PC-3 (cell line): ENCODE results near the gene PCDH8. TPM values are rescaled to one million over a fixed set of nuclear protein-coding genes. Genes with fewer than 3 reads are reported as not detected.

ENCODE experiments used
- ATAC-seq: fragments of 200-7000 bp; cut with Tn5 transposase; 2 replicates; pipeline ENCODE4 v1.9.1; 2020; ENCODE audit warnings: mild to moderate bottlenecking, moderate library complexity
- BruUV-seq: library from RNA; stranded (reverse); fragments of 400-500 nt; replicated peaks from 2 replicates; lab custom pipeline; 2021; lab: Mats Ljungman, UMichigan
- CTCF ChIA-PET: fragments of 300-600 bp; sonication (Branson Sonifier 250); formaldehyde crosslinking; loops from one replicate; lab custom pipeline; 2022; ENCODE audit warnings: antibody characterized with exemption; lab: Charles Lee
- POLR2A ChIA-PET: fragments of 300-600 bp; sonication (Branson Sonifier 250); formaldehyde crosslinking; loops from one replicate; lab custom pipeline; 2022; ENCODE audit warnings: antibody characterized with exemption; ENCODE audit not compliant: unreplicated experiment; lab: Charles Lee
- DNase-seq: peaks from one replicate; pipeline ENCODE4 v3.0.0-alpha.2; 2015
- H2AFZ ChIP-seq: fragments of 300-600 bp; sonication (generic); 2 replicates; pipeline ENCODE4 v1.6.0; 2016; ENCODE audit warnings: antibody characterized with exemption, low read length
- H3F3A ChIP-seq: fragments of 300-600 bp; sonication (generic); one replicate; pipeline ENCODE4 v1.6.0; 2017; ENCODE audit warnings: antibody characterized with exemption, low read length, control low read depth, mild to moderate bottlenecking; ENCODE audit not compliant: unreplicated experiment
- H3K27ac ChIP-seq: fragments of 300-600 bp; sonication (generic); 2 replicates; pipeline ENCODE4 v1.5.1; 2016; ENCODE audit warnings: mild to moderate bottlenecking, low read length
- H3K27me3 ChIP-seq: fragments of 300-600 bp; sonication (generic); 2 replicates; pipeline ENCODE4 v1.6.1; 2016; ENCODE audit warnings: low read length, mixed read lengths
- H3K36me3 ChIP-seq: fragments of 300-600 bp; sonication (generic); 2 replicates; pipeline ENCODE4 v1.6.1; 2016; ENCODE audit warnings: low read depth, mixed run types, low read length, mixed read lengths
- H3K4me1 ChIP-seq: fragments of 300-600 bp; sonication (generic); 2 replicates; pipeline ENCODE4 v1.5.1; 2016; ENCODE audit warnings: low read length; ENCODE audit not compliant: insufficient read depth
- H3K4me2 ChIP-seq: fragments of 300-600 bp; sonication (generic); 2 replicates; pipeline ENCODE4 v1.6.0; 2016; ENCODE audit warnings: low read length
- H3K4me3 ChIP-seq: fragments of 300-600 bp; sonication (generic); 2 replicates; pipeline ENCODE4 v1.5.1; 2016; ENCODE audit warnings: mild to moderate bottlenecking, low read length, mixed read lengths
- H3K79me2 ChIP-seq: fragments of 300-600 bp; sonication (generic); 2 replicates; pipeline ENCODE4 v1.6.1; 2017; ENCODE audit warnings: low read length, mixed read lengths
- H3K9ac ChIP-seq: fragments of 300-600 bp; sonication (generic); 2 replicates; pipeline ENCODE4 v1.6.0; 2016; ENCODE audit warnings: mild to moderate bottlenecking, low read length
- H3K9me2 ChIP-seq: fragments of 300-600 bp; sonication (generic); replicated peaks from 2 replicates; pipeline ENCODE4 v1.6.1; 2016; ENCODE audit warnings: mixed run types, low read length, mixed read lengths
- H3K9me3 ChIP-seq: fragments of 300-600 bp; sonication (generic); 2 replicates; pipeline ENCODE4 v1.6.1; 2016; ENCODE audit warnings: low read length, mixed read lengths
- H4K20me1 ChIP-seq: fragments of 300-600 bp; sonication (generic); 2 replicates; pipeline ENCODE4 v1.6.1; 2016; ENCODE audit warnings: low read length, mixed read lengths
- CTCF ChIP-seq: fragments of 300-600 bp; sonication (generic); conservative IDR thresholded peaks from 2 replicates; pipeline ENCODE4 v1.5.1; 2017; ENCODE audit warnings: antibody characterized with exemption, low read depth, mild to moderate bottlenecking, low read length
- EZH2 ChIP-seq: fragments of 300-600 bp; sonication (generic); IDR thresholded peaks from one replicate; pipeline ENCODE4 v1.6.1; 2017; ENCODE audit warnings: antibody characterized with exemption, mild to moderate bottlenecking, low read length; ENCODE audit not compliant: unreplicated experiment
- EZH2phosphoT487 ChIP-seq: fragments of 300-600 bp; sonication (generic); IDR thresholded peaks from 2 replicates; pipeline ENCODE4 v1.6.1; 2018; ENCODE audit warnings: mild to moderate bottlenecking, antibody characterized with exemption, low read length, borderline replicate concordance
- intact Hi-C: fragments of 100-400 bp; cut with micrococcal nuclease; formaldehyde crosslinking; loops from 2 replicates; pipeline ENCODE4 v1.9.0; 2023
- total RNA-seq: library from RNA; depleted of rRNA; stranded (reverse); fragments of >200 nt; gene quantifications from 2 replicates; pipeline ENCODE4 v1.2.3, GENCODE V29; 2014

PCDH8 gene
- total RNA-seq, 1 experiment from 2014 or later = not detected

GRCh38 chr13:52849291-52850071 lies 1.0 kb upstream of the PCDH8 start:
- peaks cover 7% of the 10 kb centered on the region; the same call in 1 of the 2 replicates for H3K27me3 ChIP-seq
- DNase-seq (no peak), ATAC-seq (no peak)
- no peak overlapping the region for H3K27ac ChIP-seq
- intact Hi-C loops = no loop called here
- ChIA-PET POLR2A (no interaction called here), CTCF (no interaction called here)
- no peaks in the 10 kb centered on the region for H3K4me1 ChIP-seq
- H3K4me2 ChIP-seq = no peak overlapping the region
- TF ChIP-seq CTCF = no peak
- TF ChIP-seq EZH2phosphoT487 = no peak
- no peak for TF ChIP-seq EZH2
- no peaks in the 10 kb centered on the region for H3K79me2 ChIP-seq
- no TSS peak for BruUV-seq
- H3K9me2 ChIP-seq = no peaks in the 10 kb centered on the region
- no peak overlapping the region for H2AFZ ChIP-seq
- no peak overlapping the region for H3K4me3 ChIP-seq
- no peaks in the 10 kb centered on the region for H3K36me3 ChIP-seq
- no peak overlapping the region for H3K9ac ChIP-seq
- H3F3A ChIP-seq = no peaks in the 10 kb centered on the region
- no peaks in the 10 kb centered on the region for H3K9me3 ChIP-seq
- H4K20me1 ChIP-seq = no peaks in the 10 kb centered on the region

- Histone ChIP-seq H3K27ac (no peak overlapping the region), H2AFZ (no peak overlapping the region), H3K9me2 (no peaks in the 10 kb centered on the region), H3K4me3 (no peak overlapping the region), H3K4me2 (no peak overlapping the region), H4K20me1 (no peaks in the 10 kb centered on the region), H3K79me2 (no peaks in the 10 kb centered on the region), H3K9me3 (no peaks in the 10 kb centered on the region), H3F3A (no peaks in the 10 kb centered on the region), H3K4me1 (no peaks in the 10 kb centered on the region), H3K27me3 (peaks cover 7% of the 10 kb centered on the region; the same call in 1 of the 2 replicates), H3K36me3 (no peaks in the 10 kb centered on the region), H3K9ac (no peak overlapping the region)
- ChIA-PET POLR2A (no interaction called here), CTCF (no interaction called here)
- intact Hi-C loops = no loop called here
- BruUV-seq = no TSS peak
- DNase-seq = no peak
- no peak for ATAC-seq
- TF ChIP-seq EZH2phosphoT487 = no peak
- TF ChIP-seq CTCF = no peak
- no peak for TF ChIP-seq EZH2
These were observed 583 bp downstream of the PCDH8 start for GRCh38 chr13:52847682-52848432.
